K562 (cell line): ENCODE measurements around the gene MGRN1.

Source experiments
- CTCF ChIP-seq, 3 experiments: IDR thresholded peaks in 2 of 3; conservative IDR thresholded peaks in 1 of 3; 2 replicates each; pipeline ENCODE4 v1.5.1; 2011 to 2012; ENCODE audit warnings: low read length in 3 of 3, mild to moderate bottlenecking in 3 of 3, control low read depth in 2 of 3, improper control_type of control experiment in 1 of 3, inconsistent platforms in 1 of 3, low read depth in 1 of 3, mixed read lengths in 1 of 3, moderate library complexity in 1 of 3; ENCODE audit not compliant: insufficient read depth in 2 of 3
- DLX4 ChIP-seq: fragments of 250-450 bp; sonication (Bioruptor Pico); IDR thresholded peaks from 2 replicates; pipeline ENCODE4 v1.6.1; 2021; ENCODE audit warnings: mild to moderate bottlenecking
- FOXA1 ChIP-seq: fragments of 450-650 bp; IDR thresholded peaks from 2 replicates; pipeline ENCODE4 v1.6.1; 2016; ENCODE audit warnings: mild to moderate bottlenecking, borderline replicate concordance
- HDAC2 ChIP-seq: fragments of 450-650 bp; IDR thresholded peaks from 2 replicates; pipeline ENCODE4 v1.6.1; 2016; ENCODE audit warnings: mild to moderate bottlenecking
- HMG20A ChIP-seq: fragments of 450-650 bp; formaldehyde crosslinking; conservative IDR thresholded peaks from 2 replicates; pipeline ENCODE4 v1.4.0; 2020; ENCODE audit warnings: mild to moderate bottlenecking, mixed read lengths
- JUND ChIP-seq, 2 experiments: IDR thresholded peaks; 2 replicates in 1 of 2; 3 replicates in 1 of 2; pipeline ENCODE4 v1.6.1; 2011; ENCODE audit warnings: borderline replicate concordance in 2 of 2, low read depth in 2 of 2, low read length in 2 of 2, improper control_type of control experiment in 1 of 2, missing biosample characterization in 1 of 2, missing genetic modification characterization in 1 of 2, missing genetic modification reagents in 1 of 2
- MEF2A ChIP-seq: IDR thresholded peaks from 2 replicates; pipeline ENCODE4 v1.6.1; 2011; ENCODE audit warnings: low read depth, mild to moderate bottlenecking, low read length, moderate library complexity; ENCODE audit not compliant: control insufficient read depth
- NFYB ChIP-seq: IDR thresholded peaks from 2 replicates; pipeline ENCODE4 v1.6.1; 2011; ENCODE audit warnings: mild to moderate bottlenecking, moderate library complexity; ENCODE audit not compliant: insufficient read length; ENCODE audit errors: extremely low read depth
- PBX2 ChIP-seq, 2 experiments: IDR thresholded peaks in 1 of 2; conservative IDR thresholded peaks in 1 of 2; 2 replicates each; pipeline ENCODE4 v1.6.1; 2016; ENCODE audit warnings: low read depth in 2 of 2, mild to moderate bottlenecking in 1 of 2, missing compliant biosample characterization in 1 of 2, missing genetic modification characterization in 1 of 2, moderate library complexity in 1 of 2
- POLR2A ChIP-seq: fragments of 450-650 bp; conservative IDR thresholded peaks from 2 replicates; pipeline ENCODE4 v1.6.1; 2016
- SIN3A ChIP-seq, 2 experiments: fragments of 150-350 bp in 1 of 2; IDR thresholded peaks; 2 replicates each; pipeline ENCODE4 v1.6.1; 2011 to 2016; ENCODE audit warnings: borderline replicate concordance in 2 of 2, low read depth in 2 of 2, low read length in 2 of 2, mild to moderate bottlenecking in 2 of 2, moderate library complexity in 2 of 2; ENCODE audit not compliant: control insufficient read depth in 1 of 2
- SMARCE1 ChIP-seq: fragments of 450-650 bp; IDR thresholded peaks from 2 replicates; pipeline ENCODE4 v1.7.1; 2016; ENCODE audit warnings: mild to moderate bottlenecking
- STAT5A ChIP-seq: IDR thresholded peaks from 2 replicates; pipeline ENCODE4 v1.6.1; 2012; ENCODE audit warnings: low read length, inconsistent platforms, borderline replicate concordance

- no peak for TF ChIP-seq SMARCE1
- TF ChIP-seq JUND (IDR thresholded peaks at IDR 0.05; ENCODE audit: borderline replicate concordance, low read depth, low read length) = no peak
- no peak for TF ChIP-seq JUND (tag; IDR thresholded peaks at IDR 0.05; ENCODE audit: borderline replicate concordance, low read depth, low read length)
- TF ChIP-seq FOXA1 = no peak
- TF ChIP-seq DLX4 (CRISPR knock-in tag) = no peak
- TF ChIP-seq POLR2A = no peak
- TF ChIP-seq HMG20A (CRISPR knock-in tag) = no peak
- no peak for TF ChIP-seq STAT5A
- TF ChIP-seq HDAC2 = no peak
- no peak for TF ChIP-seq CTCF (IDR thresholded peaks at IDR 0.05 in 2 of 3, conservative IDR thresholded peaks at IDR 0.05 in 1 of 3; ENCODE audit: insufficient read depth in 2 of 3, low read depth in 1 of 3, low read length in 3 of 3)
- no peak for TF ChIP-seq PBX2 (CRISPR knock-in tag; IDR thresholded peaks at IDR 0.05; ENCODE audit: low read depth)
- TF ChIP-seq PBX2 (tag; conservative IDR thresholded peaks at IDR 0.05; ENCODE audit: low read depth) = no peak
- TF ChIP-seq SIN3A (IDR thresholded peaks at IDR 0.05; ENCODE audit: borderline replicate concordance in 2 of 2, control insufficient read depth in 1 of 2, low read depth in 2 of 2, low read length in 2 of 2) = no peak
- no peak for TF ChIP-seq MEF2A
- TF ChIP-seq NFYB = no peak
Measured at GRCh38 chr16:4634768-4635167, 10.1 kb downstream of the MGRN1 start.
